ENCODE data around the gene THAP6.
"Not testable (repeated sequence)": the region's sequence is repeated elsewhere in the genome, so short reads cannot be mapped to it uniquely, and the experiment has no call there.

The THAP6 gene

GRCh38 chr4:75525086-75525485, 10.8 kb downstream of the THAP6 start:
- in situ Hi-C loops (cut with MboI; ENCODE audit: low sequenced_read_pairs), result no loop called here

- in situ Hi-C loops (cut with MboI; ENCODE audit: low sequenced_read_pairs), result no loop called here
Measured at GRCh38 chr4:75525910-75526309, 11.6 kb downstream of the THAP6 start.

GRCh38 chr4:75527482-75527881, 13.2 kb downstream of the THAP6 start:
- in situ Hi-C loops (cut with MboI; ENCODE audit: low sequenced_read_pairs), result no loop called here

- in situ Hi-C loops (cut with MboI; ENCODE audit: low sequenced_read_pairs), result no loop called here
Measured at GRCh38 chr4:75530556-75531322, 16.5 kb downstream of the THAP6 start.

GRCh38 chr4:75531536-75532143, 17.4 kb downstream of the THAP6 start:
- in situ Hi-C loops (cut with MboI; ENCODE audit: low sequenced_read_pairs), result not testable (repeated sequence)

GRCh38 chr4:75533339-75533887, 19.1 kb downstream of the THAP6 start:
- in situ Hi-C loops (cut with MboI; ENCODE audit: low sequenced_read_pairs), result not testable (repeated sequence)

GRCh38 chr4:75533926-75534325, 19.7 kb downstream of the THAP6 start:
- in situ Hi-C loops (cut with MboI; ENCODE audit: low sequenced_read_pairs), result not testable (repeated sequence)

- in situ Hi-C loops (cut with MboI; ENCODE audit: low sequenced_read_pairs), result not testable (repeated sequence)
Measured at GRCh38 chr4:75537308-75537707, 23.0 kb downstream of the THAP6 start.

- in situ Hi-C loops (cut with MboI; ENCODE audit: low sequenced_read_pairs), result no loop called here
Measured at GRCh38 chr4:75542824-75543223, 28.6 kb downstream of the THAP6 start.

- in situ Hi-C loops (cut with MboI; ENCODE audit: low sequenced_read_pairs), result not testable (repeated sequence)
Measured at GRCh38 chr4:75544220-75544619, 29.9 kb downstream of the THAP6 start.

- in situ Hi-C loops (cut with MboI; ENCODE audit: low sequenced_read_pairs), result no loop called here
Measured at GRCh38 chr4:75544870-75545269, 30.6 kb downstream of the THAP6 start.

- in situ Hi-C loops (cut with MboI; ENCODE audit: low sequenced_read_pairs), result no loop called here
Measured at GRCh38 chr4:75545526-75545925, 31.3 kb downstream of the THAP6 start.

GRCh38 chr4:75547647-75548387, 33.5 kb downstream of the THAP6 start:
- in situ Hi-C loops (cut with MboI; ENCODE audit: low sequenced_read_pairs), result no loop called here

GRCh38 chr4:75549019-75549418, 34.7 kb downstream of the THAP6 start:
- in situ Hi-C loops (cut with MboI; ENCODE audit: low sequenced_read_pairs), result no loop called here

GRCh38 chr4:75552452-75552851, 38.2 kb downstream of the THAP6 start:
- in situ Hi-C loops (cut with MboI; ENCODE audit: low sequenced_read_pairs), result no loop called here

- in situ Hi-C loops (cut with MboI; ENCODE audit: low sequenced_read_pairs), result no loop called here
Measured at GRCh38 chr4:75555294-75556164, 41.3 kb downstream of the THAP6 start, which contains the start of gene ODAPH. Gene ODAPH (plus strand): TSS chr4:75556066. CDS start chr4:75556083, 17 bp downstream.

GRCh38 chr4:75557696-75558095, 43.4 kb downstream of the THAP6 start:
- in situ Hi-C loops (cut with MboI; ENCODE audit: low sequenced_read_pairs), result no loop called here

GRCh38 chr4:75561789-75562188, 47.5 kb downstream of the THAP6 start:
- in situ Hi-C loops (cut with MboI; ENCODE audit: low sequenced_read_pairs), result no loop called here

GRCh38 chr4:75564023-75564422, 49.8 kb downstream of the THAP6 start:
- in situ Hi-C loops (cut with MboI; ENCODE audit: low sequenced_read_pairs), result no loop called here

GRCh38 chr4:75565481-75565880, 51.2 kb downstream of the THAP6 start:
- in situ Hi-C loops (cut with MboI; ENCODE audit: low sequenced_read_pairs), result no loop called here

Data from HL-60/S4 (cell line).